K562 (cell line): ENCODE results near the gene LSR. TPM values are rescaled to one million over a fixed set of nuclear protein-coding genes. Genes with fewer than 3 reads are reported as not detected.

Experiments
- ARNT ChIP-seq, 2 experiments: fragments of 450-650 bp; IDR thresholded peaks; 2 replicates each; pipeline ENCODE4 v1.6.1; 2016; ENCODE audit warnings: mild to moderate bottlenecking in 1 of 2
- GABPA ChIP-seq: fragments of 200-800 bp; sonication (Bioruptor generic); conservative IDR thresholded peaks from 2 replicates; pipeline ENCODE4 v1.6.1; 2016; ENCODE audit warnings: low read depth, missing genetic modification characterization, missing compliant biosample characterization
- MTA1 ChIP-seq: fragments of 450-650 bp; IDR thresholded peaks from 2 replicates; pipeline ENCODE4 v1.6.1; 2017; ENCODE audit warnings: borderline replicate concordance
- PHB2 ChIP-seq: fragments of 450-650 bp; IDR thresholded peaks from 2 replicates; pipeline ENCODE4 v1.6.1; 2017; ENCODE audit warnings: low read depth
- SMAD1 ChIP-seq: fragments of 150-350 bp; IDR thresholded peaks from 2 replicates; pipeline ENCODE4 v1.6.1; 2014; ENCODE audit warnings: low read length, low read depth; ENCODE audit not compliant: partially characterized antibody
- SMARCA4 ChIP-seq: fragments of 450-650 bp; IDR thresholded peaks from 2 replicates; pipeline ENCODE4 v1.6.1; 2016
- SRF ChIP-seq, 2 experiments: fragments of 250-450, 450-650 bp in 1 of 2; sonication (Bioruptor Pico) in 1 of 2; sonication (generic) in 1 of 2; formaldehyde crosslinking; IDR thresholded peaks; 2 replicates each; pipeline versions ENCODE4 v1.5.0 to v1.5.1; 2020 to 2022; ENCODE audit warnings: mild to moderate bottlenecking in 1 of 2, missing genetic modification reagents in 1 of 2
- TGIF2 ChIP-seq: sonication (generic); formaldehyde crosslinking; IDR thresholded peaks from 2 replicates; pipeline ENCODE4 v1.8.1; 2022; ENCODE audit warnings: mild to moderate bottlenecking, missing genetic modification reagents, moderate library complexity
- ZNF121 ChIP-seq: sonication (generic); formaldehyde crosslinking; conservative IDR thresholded peaks from 2 replicates; pipeline ENCODE4 v1.8.0; 2022; ENCODE audit warnings: missing genetic modification reagents
- ZNF644 ChIP-seq: fragments of 200-800 bp; sonication (Bioruptor generic); IDR thresholded peaks from 2 replicates; pipeline ENCODE4 v1.6.1; 2016; ENCODE audit warnings: low read depth, missing genetic modification characterization, missing compliant biosample characterization
- polyA plus RNA-seq, 8 experiments: library from polyadenylated mRNA; depleted of rRNA in 4 of 8; stranded (reverse) in 5 of 8; unstranded in 3 of 8; fragments of >200 nt; fragmentation: Nextera tagmentation in 2 of 8; fragmentation: Illumina TruSeq in 1 of 8; extraction: Ambion mirVana in 2 of 8; extraction: Trizol in 1 of 8; gene quantifications; 2 replicates each; pipeline versions ENCODE4 v1.2.1 to v1.2.3, GENCODE V29; 2011 to 2014; ENCODE audit warnings: inconsistent platforms in 1 of 8, missing spikeins in 1 of 8
- total RNA-seq, 7 experiments: library from RNA; depleted of rRNA in 6 of 7; stranded (reverse); fragments of >200 nt in 6 of 7; fragmentation: Illumina TruSeq in 2 of 7; extraction: Trizol in 2 of 7; gene quantifications; 2 replicates each; pipeline versions ENCODE4 v1.2.1 to v1.2.3, GENCODE V29; 2011 to 2021; ENCODE audit warnings: low replicate concordance in 1 of 7
- TF ChIP-seq, protein P1 (sequence below): fragments of 450-650 bp; formaldehyde crosslinking; IDR thresholded peaks from 2 replicates; pipeline ENCODE4 v1.4.0; 2020; ENCODE audit warnings: mild to moderate bottlenecking, moderate library complexity
- TF ChIP-seq, protein P2 (sequence below): fragments of 250-450 bp; sonication (Bioruptor Pico); IDR thresholded peaks from 2 replicates; pipeline ENCODE4 v1.9.0; 2021; ENCODE audit warnings: mild to moderate bottlenecking
- TF ChIP-seq, protein P3 (sequence below): fragments of 450-650 bp; IDR thresholded peaks from 2 replicates; pipeline ENCODE4 v1.6.1; 2016; ENCODE audit warnings: borderline replicate concordance
- TF ChIP-seq, protein P4 (sequence below): fragments of 250-450 bp; sonication (Bioruptor Pico); IDR thresholded peaks from 2 replicates; pipeline ENCODE4 v1.9.0; 2021; ENCODE audit warnings: mild to moderate bottlenecking, inconsistent platforms
- TF ChIP-seq, protein P5 (sequence below): fragments of 200-800 bp; sonication (Bioruptor generic); IDR thresholded peaks from 2 replicates; pipeline ENCODE4 v1.6.1; 2017; ENCODE audit warnings: missing genetic modification characterization, missing compliant biosample characterization
- TF ChIP-seq, protein P6 (sequence below): fragments of 450-650 bp; IDR thresholded peaks from 2 replicates; pipeline ENCODE4 v1.6.1; 2016; ENCODE audit warnings: low read depth, mild to moderate bottlenecking, moderate library complexity
- TF ChIP-seq, protein P7 (sequence below): fragments of 450-650 bp; formaldehyde crosslinking; conservative IDR thresholded peaks from 2 replicates; pipeline ENCODE4 v1.4.0; 2022; ENCODE audit warnings: mild to moderate bottlenecking, missing genetic modification characterization

Gene LSR
- total and polyA plus RNA-seq, 9 of the 15 experiments (the other 6 are each of a cell fraction or from before 2014, with no cell fraction given) = 0.44 to 87.9 (median 28.0) TPM

DNA sequence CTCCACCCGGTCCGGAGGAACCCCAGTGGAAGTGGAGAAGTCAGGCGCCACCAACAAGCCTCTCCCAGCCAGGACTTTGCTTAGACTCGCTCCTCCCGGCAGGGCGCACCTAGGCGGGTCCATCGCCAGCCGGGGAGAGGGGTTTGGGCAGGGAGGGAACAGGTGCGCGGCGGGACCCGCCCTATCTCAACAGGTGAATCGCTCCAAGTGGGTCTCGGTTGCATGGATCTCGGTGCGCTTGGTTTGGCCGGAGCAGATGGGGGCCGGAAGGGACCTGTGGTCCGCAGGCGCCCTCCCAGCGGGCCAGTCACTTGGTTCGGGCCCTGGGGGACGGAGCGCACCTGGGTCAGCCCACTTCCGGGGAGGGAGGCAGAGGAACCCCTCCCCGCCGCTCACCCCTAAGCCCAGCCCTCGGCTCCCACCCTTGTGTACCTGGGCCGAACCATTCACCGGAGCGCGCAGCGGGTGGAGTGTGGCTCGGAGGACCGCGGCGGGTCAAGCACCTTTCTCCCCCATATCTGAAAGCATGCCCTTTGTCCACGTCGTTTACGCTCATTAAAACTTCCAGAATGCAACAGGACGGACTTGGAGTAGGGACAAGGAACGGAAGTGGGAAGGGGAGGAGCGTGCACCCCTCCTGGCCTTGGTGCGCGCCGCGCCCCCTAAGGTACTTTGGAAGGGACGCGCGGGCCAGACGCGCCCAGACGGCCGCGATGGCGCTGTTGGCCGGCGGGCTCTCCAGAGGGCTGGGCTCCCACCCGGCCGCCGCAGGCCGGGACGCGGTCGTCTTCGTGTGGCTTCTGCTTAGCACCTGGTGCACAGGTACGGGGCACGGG, at the start of gene LSR (continued):
- TF ChIP-seq ZNF644 (no peak), PHB2 (no peak), TGIF2 (CRISPR knock-in tag) (no peak), SRF (CRISPR knock-in tag; IDR thresholded peaks at IDR 0.05) (peak in 1 of 2 experiments; percentile 33; a peak in 1 of 4 replicates), SMARCA4 (no peak), SMAD1 (no peak), ARNT (IDR thresholded peaks at IDR 0.05) (peak; percentile 54 to 74; a peak in 2 of 4 replicates), GABPA (tag) (peak; percentile 90), MTA1 (0 out of 2 replicates have a peak, but pooled peaks have one; percentile 17), ZNF121 (CRISPR knock-in tag) (no peak)
- TF ChIP-seq, protein P1, sequence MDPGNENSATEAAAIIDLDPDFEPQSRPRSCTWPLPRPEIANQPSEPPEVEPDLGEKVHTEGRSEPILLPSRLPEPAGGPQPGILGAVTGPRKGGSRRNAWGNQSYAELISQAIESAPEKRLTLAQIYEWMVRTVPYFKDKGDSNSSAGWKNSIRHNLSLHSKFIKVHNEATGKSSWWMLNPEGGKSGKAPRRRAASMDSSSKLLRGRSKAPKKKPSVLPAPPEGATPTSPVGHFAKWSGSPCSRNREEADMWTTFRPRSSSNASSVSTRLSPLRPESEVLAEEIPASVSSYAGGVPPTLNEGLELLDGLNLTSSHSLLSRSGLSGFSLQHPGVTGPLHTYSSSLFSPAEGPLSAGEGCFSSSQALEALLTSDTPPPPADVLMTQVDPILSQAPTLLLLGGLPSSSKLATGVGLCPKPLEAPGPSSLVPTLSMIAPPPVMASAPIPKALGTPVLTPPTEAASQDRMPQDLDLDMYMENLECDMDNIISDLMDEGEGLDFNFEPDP (CRISPR knock-in tag) = no peak
- TF ChIP-seq, protein P2, sequence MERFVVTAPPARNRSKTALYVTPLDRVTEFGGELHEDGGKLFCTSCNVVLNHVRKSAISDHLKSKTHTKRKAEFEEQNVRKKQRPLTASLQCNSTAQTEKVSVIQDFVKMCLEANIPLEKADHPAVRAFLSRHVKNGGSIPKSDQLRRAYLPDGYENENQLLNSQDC = no peak
- TF ChIP-seq, protein P3, sequence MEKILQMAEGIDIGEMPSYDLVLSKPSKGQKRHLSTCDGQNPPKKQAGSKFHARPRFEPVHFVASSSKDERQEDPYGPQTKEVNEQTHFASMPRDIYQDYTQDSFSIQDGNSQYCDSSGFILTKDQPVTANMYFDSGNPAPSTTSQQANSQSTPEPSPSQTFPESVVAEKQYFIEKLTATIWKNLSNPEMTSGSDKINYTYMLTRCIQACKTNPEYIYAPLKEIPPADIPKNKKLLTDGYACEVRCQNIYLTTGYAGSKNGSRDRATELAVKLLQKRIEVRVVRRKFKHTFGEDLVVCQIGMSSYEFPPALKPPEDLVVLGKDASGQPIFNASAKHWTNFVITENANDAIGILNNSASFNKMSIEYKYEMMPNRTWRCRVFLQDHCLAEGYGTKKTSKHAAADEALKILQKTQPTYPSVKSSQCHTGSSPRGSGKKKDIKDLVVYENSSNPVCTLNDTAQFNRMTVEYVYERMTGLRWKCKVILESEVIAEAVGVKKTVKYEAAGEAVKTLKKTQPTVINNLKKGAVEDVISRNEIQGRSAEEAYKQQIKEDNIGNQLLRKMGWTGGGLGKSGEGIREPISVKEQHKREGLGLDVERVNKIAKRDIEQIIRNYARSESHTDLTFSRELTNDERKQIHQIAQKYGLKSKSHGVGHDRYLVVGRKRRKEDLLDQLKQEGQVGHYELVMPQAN = no peak; the same call in 1 of the 2 replicates
- TF ChIP-seq, protein P4, sequence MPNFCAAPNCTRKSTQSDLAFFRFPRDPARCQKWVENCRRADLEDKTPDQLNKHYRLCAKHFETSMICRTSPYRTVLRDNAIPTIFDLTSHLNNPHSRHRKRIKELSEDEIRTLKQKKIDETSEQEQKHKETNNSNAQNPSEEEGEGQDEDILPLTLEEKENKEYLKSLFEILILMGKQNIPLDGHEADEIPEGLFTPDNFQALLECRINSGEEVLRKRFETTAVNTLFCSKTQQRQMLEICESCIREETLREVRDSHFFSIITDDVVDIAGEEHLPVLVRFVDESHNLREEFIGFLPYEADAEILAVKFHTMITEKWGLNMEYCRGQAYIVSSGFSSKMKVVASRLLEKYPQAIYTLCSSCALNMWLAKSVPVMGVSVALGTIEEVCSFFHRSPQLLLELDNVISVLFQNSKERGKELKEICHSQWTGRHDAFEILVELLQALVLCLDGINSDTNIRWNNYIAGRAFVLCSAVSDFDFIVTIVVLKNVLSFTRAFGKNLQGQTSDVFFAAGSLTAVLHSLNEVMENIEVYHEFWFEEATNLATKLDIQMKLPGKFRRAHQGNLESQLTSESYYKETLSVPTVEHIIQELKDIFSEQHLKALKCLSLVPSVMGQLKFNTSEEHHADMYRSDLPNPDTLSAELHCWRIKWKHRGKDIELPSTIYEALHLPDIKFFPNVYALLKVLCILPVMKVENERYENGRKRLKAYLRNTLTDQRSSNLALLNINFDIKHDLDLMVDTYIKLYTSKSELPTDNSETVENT (CRISPR knock-in tag) = no peak
- TF ChIP-seq, protein P5, sequence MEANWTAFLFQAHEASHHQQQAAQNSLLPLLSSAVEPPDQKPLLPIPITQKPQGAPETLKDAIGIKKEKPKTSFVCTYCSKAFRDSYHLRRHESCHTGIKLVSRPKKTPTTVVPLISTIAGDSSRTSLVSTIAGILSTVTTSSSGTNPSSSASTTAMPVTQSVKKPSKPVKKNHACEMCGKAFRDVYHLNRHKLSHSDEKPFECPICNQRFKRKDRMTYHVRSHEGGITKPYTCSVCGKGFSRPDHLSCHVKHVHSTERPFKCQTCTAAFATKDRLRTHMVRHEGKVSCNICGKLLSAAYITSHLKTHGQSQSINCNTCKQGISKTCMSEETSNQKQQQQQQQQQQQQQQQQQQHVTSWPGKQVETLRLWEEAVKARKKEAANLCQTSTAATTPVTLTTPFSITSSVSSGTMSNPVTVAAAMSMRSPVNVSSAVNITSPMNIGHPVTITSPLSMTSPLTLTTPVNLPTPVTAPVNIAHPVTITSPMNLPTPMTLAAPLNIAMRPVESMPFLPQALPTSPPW = peak; percentile 83
- TF ChIP-seq, protein P6, sequence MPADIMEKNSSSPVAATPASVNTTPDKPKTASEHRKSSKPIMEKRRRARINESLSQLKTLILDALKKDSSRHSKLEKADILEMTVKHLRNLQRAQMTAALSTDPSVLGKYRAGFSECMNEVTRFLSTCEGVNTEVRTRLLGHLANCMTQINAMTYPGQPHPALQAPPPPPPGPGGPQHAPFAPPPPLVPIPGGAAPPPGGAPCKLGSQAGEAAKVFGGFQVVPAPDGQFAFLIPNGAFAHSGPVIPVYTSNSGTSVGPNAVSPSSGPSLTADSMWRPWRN = peak; percentile 22; the same call in 1 of the 2 replicates
- TF ChIP-seq, protein P7, sequence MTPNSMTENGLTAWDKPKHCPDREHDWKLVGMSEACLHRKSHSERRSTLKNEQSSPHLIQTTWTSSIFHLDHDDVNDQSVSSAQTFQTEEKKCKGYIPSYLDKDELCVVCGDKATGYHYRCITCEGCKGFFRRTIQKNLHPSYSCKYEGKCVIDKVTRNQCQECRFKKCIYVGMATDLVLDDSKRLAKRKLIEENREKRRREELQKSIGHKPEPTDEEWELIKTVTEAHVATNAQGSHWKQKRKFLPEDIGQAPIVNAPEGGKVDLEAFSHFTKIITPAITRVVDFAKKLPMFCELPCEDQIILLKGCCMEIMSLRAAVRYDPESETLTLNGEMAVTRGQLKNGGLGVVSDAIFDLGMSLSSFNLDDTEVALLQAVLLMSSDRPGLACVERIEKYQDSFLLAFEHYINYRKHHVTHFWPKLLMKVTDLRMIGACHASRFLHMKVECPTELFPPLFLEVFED = no peak
